Mesothelial cell of epicardium (in vitro differentiated cells): ENCODE measurements around the gene NTM. TPM values are rescaled to one million over a fixed set of nuclear protein-coding genes. Genes with fewer than 3 reads are reported as not detected.

Experiments used
- DNase-seq, 2 experiments: peaks; one replicate each; pipeline ENCODE4 v3.0.0; 2021; ENCODE audit warnings: low spot score in 2 of 2; ENCODE audit not compliant: unreplicated experiment in 2 of 2
- H3K27ac Mint-ChIP-seq: 2 replicates; pipeline ENCODE4 v1.8.0; 2021; ENCODE audit warnings: mixed read lengths
- H3K27me3 Mint-ChIP-seq: 2 replicates; pipeline ENCODE4 v1.8.0; 2021; ENCODE audit warnings: low read depth, mixed read lengths
- H3K36me3 Mint-ChIP-seq: 2 replicates; pipeline ENCODE4 v1.8.0; 2021; ENCODE audit warnings: mixed read lengths
- H3K4me1 Mint-ChIP-seq: 2 replicates; pipeline ENCODE4 v1.8.0; 2021; ENCODE audit warnings: mixed read lengths
- H3K4me3 Mint-ChIP-seq: 2 replicates; pipeline ENCODE4 v1.8.0; 2021; ENCODE audit warnings: mild to moderate bottlenecking, moderate library complexity, mixed read lengths
- H3K9me3 Mint-ChIP-seq: 2 replicates; pipeline ENCODE4 v1.8.0; 2021; ENCODE audit warnings: mixed read lengths
- total RNA-seq: library from RNA; stranded (reverse); gene quantifications from 3 replicates; pipeline ENCODE4 v1.2.1, GENCODE V29; 2021
- TF ChIP-seq, protein P1 (sequence below): fragments of 200-600 bp; sonication (generic); IDR thresholded peaks from one replicate; pipeline ENCODE4 v1.5.0; 2021; ENCODE audit warnings: antibody characterized with exemption; ENCODE audit not compliant: unreplicated experiment

Gene NTM
- total RNA-seq, 1 donor from 2014 or later: 3.9 TPM

DNA sequence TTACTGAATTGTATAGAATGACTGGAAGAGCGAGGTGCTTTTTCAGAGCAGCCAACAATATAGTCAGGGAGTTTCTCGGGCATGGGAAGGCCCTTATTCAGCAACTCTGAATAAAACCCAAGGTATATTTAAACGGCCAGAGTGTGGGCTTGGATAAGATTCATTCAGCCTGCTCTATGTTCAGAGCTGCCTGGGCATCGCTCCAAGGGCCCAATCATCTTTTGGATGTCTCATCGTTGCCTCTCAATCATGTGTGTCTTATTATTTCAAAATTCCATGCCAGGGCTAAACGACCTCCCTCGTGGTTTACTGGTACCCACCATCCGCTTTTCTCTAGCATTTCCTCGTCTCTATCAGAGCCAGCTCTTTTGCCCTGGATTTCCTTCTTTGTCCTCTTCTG lies 19.5 kb upstream of the NTM start:
- peaks cover 2% of the 10 kb centered on the region for H3K4me1 Mint-ChIP-seq
- no peaks in the 10 kb centered on the region for H3K36me3 Mint-ChIP-seq

DNA sequence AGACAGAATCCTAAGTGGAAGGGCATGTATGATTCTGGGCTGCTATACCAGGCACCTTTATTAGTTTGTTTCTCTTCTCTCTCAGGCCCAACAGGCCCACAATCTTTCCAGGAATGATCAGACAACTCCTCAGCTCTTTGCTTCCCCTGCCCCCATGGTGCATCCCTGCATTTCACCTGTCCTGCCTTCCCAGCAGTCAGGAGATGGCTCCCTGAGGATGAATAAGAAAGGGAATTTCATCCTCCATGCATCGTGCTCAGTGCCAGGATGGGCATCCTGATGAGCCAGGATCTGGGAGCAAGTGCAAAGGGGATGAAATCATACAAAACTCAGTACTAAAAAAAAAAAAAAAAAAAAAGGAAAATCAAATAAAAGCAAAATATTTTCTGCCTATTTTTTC lies 18.6 kb upstream of the NTM start:
- DNase-seq: no peak
- TF ChIP-seq, protein P1, sequence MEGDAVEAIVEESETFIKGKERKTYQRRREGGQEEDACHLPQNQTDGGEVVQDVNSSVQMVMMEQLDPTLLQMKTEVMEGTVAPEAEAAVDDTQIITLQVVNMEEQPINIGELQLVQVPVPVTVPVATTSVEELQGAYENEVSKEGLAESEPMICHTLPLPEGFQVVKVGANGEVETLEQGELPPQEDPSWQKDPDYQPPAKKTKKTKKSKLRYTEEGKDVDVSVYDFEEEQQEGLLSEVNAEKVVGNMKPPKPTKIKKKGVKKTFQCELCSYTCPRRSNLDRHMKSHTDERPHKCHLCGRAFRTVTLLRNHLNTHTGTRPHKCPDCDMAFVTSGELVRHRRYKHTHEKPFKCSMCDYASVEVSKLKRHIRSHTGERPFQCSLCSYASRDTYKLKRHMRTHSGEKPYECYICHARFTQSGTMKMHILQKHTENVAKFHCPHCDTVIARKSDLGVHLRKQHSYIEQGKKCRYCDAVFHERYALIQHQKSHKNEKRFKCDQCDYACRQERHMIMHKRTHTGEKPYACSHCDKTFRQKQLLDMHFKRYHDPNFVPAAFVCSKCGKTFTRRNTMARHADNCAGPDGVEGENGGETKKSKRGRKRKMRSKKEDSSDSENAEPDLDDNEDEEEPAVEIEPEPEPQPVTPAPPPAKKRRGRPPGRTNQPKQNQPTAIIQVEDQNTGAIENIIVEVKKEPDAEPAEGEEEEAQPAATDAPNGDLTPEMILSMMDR: no peak
- Mint-ChIP-seq H3K27me3 (peaks cover 23% of the 10 kb centered on the region), H3K9me3 (no peaks in the 10 kb centered on the region), H3K4me1 (peaks cover 2% of the 10 kb centered on the region), H3K4me3 (no peak overlapping the region), H3K27ac (no peak overlapping the region), H3K36me3 (no peaks in the 10 kb centered on the region)

More for the DNA sequence above, 19.5 kb upstream of the NTM start:
- Mint-ChIP-seq H3K4me3 (no peak overlapping the region), H3K9me3 (no peaks in the 10 kb centered on the region), H3K27ac (no peak overlapping the region), H3K27me3 (peaks cover 26% of the 10 kb centered on the region)
- DNase-seq: no peak
- TF ChIP-seq, protein P1: no peak

DNA sequence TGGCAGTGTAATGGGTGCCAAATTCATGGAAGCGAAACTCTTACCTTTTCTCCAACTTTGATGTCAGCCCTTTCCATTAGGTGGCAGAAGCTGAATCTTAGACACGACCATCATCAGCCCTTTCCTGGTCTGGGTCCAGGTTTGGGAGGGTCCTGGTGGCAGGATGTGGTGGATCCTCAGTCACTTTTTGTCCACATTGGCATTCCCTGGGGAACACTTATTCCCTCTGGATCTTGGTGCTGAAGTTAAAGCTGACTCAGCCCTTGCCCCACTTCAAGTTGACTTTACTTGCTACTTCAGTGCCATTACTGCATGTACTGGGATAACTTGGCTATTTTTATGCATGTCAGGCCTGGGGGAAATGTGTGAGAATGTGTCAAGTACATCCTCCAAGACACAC lies 16.6 kb upstream of the NTM start:
- H3K4me1 Mint-ChIP-seq: peaks cover 2% of the 10 kb centered on the region
- DNase-seq: no peak
- H3K36me3 Mint-ChIP-seq: no peaks in the 10 kb centered on the region
- no peak overlapping the region for H3K27ac Mint-ChIP-seq
- no peak overlapping the region for H3K4me3 Mint-ChIP-seq
- no peaks in the 10 kb centered on the region for H3K9me3 Mint-ChIP-seq
- H3K27me3 Mint-ChIP-seq: peaks cover 14% of the 10 kb centered on the region
- TF ChIP-seq, protein P1: no peak

DNA sequence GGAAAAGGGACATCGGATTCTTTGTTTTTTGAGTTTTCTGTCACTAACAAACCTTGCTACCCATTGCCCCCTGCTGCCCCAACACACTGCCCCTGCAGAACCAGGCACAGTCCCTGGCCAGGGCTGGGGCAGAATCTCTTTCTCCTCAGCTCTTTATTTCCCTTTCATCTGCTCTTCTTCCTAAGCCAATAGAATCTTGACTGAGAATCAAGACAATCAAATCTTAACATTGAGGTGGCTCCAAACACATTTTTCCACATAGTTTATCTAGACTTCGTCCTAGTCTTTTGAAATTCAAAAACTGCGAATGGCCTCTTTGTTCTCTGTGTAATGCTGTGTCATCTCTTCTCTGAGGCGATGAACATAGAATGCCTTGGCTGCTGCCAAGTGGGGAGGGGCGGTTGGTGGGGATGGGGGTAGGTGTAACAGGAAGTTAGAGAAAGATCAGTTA lies 16.1 kb upstream of the NTM start:
- Mint-ChIP-seq H3K27ac (no peak overlapping the region), H3K36me3 (no peaks in the 10 kb centered on the region), H3K4me3 (no peak overlapping the region), H3K9me3 (peaks cover 2% of the 10 kb centered on the region), H3K27me3 (peaks cover 12% of the 10 kb centered on the region), H3K4me1 (peaks cover 2% of the 10 kb centered on the region)
- no peak for DNase-seq
- TF ChIP-seq, protein P1: no peak

DNA sequence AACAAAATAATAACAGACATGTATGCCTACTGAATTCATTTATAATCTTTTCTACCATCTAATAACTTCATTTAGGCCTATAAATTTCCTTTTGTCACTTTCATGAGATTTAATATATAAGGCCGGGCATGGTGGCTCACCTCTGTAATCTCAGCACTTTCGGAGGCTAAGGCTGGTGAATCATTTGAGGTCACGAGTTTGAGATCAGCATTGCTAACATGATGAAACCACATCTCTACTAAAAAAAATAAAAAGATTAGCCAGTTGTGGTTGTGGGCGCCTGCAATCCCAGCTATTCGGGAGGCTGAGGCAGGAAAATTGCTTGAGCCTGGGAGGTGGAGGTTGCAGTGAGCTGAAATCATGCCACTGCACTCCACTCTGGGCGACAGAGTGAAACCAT lies 14.2 kb upstream of the NTM start:
- Mint-ChIP-seq H3K36me3 (no peaks in the 10 kb centered on the region), H3K4me1 (peaks cover 6% of the 10 kb centered on the region), H3K9me3 (peaks cover 7% of the 10 kb centered on the region), H3K4me3 (no peak overlapping the region), H3K27me3 (peaks cover 6% of the 10 kb centered on the region), H3K27ac (no peak overlapping the region)
- no peak for DNase-seq
- TF ChIP-seq, protein P1: no peak
